HG03139 (cell line): ENCODE data around the gene FGR.

Experiments
- ATAC-seq: cut with Tn5 transposase; IDR thresholded peaks from one replicate; pipeline ENCODE4 v1.9.1; 2021; ENCODE audit not compliant: unreplicated experiment

The FGR gene

GRCh38 chr1:27617420-27617819, 17.6 kb downstream of the FGR start:
- no peak for ATAC-seq

- no peak for ATAC-seq
Observed at GRCh38 chr1:27616441-27616840, 18.5 kb downstream of the FGR start.

- ATAC-seq: no peak
Observed at GRCh38 chr1:27615346-27616192, 19.4 kb downstream of the FGR start.

DNA sequence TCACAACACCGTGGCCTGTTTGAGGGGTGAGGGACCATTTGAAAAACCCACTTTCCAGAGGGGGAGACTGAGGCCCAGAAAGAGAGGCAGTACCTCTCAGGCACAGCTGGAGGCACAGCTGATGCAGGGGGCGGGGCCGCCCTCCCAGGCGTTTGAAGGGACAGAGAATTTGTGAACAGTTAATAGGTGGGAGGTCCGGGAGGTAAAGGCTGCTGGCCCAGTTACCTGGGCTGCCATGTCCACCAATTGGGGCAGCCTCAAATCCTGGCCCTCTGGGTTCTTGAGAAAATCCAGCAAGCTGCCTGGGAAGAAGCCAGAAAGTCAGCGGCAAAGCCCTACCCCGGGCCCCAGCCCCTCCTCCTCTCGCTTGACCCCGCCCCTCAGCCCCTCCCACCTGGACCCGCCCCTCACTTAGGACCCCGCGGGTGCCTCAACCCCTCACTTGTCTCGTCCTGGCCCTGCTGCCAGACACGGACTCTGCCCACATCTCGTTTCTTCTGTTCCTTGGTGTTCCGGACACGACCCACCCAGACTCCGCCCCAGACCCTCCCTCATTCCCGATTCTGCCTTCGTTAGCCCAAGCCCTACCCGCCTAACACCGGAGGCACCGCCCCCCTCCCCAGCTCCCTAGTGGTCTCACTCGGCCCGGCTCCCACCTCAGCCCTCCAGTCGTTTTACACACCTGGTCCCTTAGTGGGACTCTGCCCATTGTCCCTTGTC, 20.2 kb downstream of the FGR start:
- ATAC-seq: no peak

GRCh38 chr1:27614043-27614624, 20.9 kb downstream of the FGR start:
- ATAC-seq: no peak

DNA sequence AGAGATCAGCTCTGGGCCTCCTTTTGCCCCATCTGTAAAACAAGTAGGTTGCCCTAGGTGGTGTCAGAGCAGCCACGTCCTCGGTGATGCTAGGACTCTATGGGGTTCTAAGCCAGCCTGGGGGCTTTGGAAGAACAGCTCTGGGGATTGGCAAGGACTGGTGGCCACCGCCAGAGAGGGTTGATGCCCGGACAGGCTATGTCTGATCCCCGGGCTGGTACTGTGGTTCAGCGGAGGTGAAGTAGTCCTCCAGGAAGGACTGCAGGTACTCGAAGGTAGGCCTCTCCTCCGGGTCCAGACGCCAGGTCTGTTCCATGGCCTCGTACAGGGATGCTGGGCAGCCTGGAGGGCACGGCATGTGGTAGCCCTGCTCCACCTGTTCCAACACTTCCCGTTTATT, 22.3 kb downstream of the FGR start:
- no peak for ATAC-seq

- ATAC-seq: no peak
Observed at GRCh38 chr1:27611450-27611849, 23.5 kb downstream of the FGR start.

DNA sequence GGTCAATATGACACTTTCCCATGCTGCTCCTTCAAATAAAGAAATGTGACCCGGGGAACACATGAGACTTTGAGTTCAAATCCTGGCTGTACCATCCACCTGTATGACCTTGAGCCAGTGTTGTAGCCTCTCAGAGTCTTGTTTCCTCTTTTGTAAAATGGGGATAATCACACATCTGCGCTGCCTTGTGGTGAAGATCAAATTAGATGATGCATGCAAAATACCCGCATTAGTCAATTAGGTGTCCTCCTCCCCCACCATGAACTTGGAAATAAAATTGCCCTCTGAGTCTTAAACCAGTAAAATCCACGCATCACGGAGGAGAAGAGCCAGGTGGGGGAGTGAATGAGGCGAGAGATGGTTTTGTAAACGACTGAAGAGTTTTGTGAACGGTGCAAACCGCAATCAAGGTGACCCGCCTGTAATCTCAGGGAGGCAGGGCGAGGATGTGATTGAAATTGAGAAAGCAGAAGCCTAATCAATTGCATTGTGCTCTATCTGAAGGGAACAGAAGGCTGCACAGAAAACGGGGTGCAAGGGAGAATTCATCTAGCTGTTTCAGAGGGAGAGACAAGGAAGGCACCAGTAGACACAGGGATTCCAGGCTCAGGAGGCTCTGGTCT, 25.3 kb downstream of the FGR start:
- ATAC-seq: no peak

- ATAC-seq: no peak
Observed at GRCh38 chr1:27609210-27609555, 25.8 kb downstream of the FGR start.

GRCh38 chr1:27607239-27607804, 27.7 kb downstream of the FGR start:
- ATAC-seq: no peak

DNA sequence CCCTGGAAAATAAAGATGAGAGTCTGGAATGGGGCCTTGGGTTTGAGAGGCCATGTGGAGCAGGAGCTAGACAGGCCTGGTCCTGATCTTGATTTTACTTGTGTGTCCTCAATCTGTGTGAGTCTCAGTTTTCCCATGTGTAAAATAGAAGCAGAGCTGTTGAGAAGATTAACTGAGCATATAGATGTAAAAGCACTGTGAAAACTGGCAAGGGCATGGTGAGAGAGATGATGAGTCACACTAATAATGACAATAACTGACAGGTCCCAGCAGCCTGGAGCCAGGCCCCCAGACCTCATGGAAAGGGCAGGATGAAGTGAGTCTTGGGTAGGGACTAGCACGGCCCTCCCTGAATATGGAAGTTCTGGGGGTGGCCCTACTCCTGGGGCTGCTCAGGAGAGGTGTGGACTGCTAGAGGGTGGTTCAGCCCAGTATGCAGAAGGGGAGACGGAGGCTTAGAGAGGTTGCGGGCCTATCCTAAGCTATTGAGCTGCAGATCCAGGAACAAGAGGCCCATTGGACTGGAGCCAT, 28.2 kb downstream of the FGR start:
- ATAC-seq: no peak

DNA sequence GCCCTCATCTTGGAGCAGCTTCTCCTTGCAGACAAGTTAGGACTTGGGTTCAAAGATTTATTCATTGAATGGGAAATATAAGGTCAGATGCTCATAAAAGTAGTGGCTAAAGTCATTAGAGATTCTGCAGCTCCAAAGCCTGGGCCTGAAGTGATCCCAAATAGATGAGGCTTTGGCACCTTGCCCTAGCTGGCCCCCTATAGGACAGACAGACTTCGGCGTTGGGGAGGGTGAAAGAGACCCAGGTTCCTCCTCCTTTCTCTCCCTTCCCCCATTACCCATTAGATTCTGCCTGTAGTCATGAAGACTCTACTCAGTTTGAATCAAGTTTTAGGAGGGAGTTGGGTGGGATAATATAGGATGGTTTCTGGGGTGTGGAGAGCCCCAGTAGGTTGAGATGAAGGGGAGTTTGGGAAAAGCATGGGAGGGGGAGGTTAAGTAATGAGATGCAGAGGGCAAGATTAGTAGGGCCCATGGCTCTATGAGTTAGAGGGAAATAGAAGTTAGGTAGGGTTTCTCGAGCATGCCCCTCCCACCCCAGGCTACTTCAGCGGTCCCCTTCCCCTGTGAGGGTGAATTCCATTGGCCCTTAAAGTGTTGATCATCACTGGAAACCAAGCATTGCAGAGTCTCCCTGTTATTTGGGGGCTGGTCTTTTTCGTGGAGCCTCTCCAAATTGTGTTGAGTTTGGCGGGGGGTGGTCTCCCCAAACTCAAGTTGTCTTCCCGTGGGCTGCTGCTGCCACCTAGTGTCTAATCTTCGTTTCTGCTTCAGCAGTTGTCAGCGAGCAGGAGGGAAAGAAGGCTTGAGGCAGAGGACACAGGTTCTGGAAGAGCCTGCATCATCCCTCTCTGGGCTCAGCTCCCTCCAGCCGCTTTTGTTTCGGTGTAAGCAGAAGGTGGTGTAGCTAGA, 28.9 kb downstream of the FGR start:
- no peak for ATAC-seq

GRCh38 chr1:27605300-27605766, 29.7 kb downstream of the FGR start:
- no peak for ATAC-seq

DNA sequence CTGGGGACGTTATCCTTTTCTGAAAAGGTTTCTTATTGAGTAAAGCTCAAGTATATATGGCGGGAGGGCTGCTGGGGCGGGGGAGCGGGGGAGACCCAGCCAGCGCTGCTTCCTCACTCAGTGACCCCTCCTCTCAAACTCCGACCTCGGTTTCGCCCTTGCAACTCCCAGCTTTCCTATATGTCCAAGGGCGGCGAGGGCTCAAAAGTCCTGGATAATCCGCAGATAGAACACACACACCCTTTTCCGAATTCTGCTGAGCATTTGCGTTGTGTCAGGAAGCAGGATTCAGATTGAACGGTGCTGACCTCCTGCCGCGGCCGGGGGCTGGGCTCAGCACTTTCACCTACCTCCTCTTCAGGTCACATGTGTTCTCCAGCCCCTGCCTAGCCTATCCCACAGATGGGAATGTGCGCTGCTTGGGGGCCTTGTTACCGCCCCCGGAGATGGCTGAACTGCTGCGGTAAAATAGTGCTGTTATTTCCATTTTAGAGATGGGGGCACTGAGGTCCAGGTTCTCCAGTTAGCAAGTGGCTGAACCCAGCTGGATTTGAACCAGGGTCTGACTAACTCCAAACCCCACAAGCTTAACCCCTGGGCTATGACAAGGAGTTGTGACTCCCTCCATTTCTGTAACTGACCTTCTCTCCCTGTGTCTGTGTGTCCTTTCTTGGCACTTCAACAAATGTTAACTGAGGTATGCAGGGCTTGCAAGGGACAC, 30.2 kb downstream of the FGR start:
- no peak for ATAC-seq

GRCh38 chr1:27603681-27604578, 31.1 kb downstream of the FGR start, which contains the start of gene AHDC1:
TSS of gene AHDC1 (minus strand) at chr1:27604144. CDS start at chr1:27552115, 52,029 bp downstream.
- ATAC-seq: peak; percentile 43

- ATAC-seq: no peak
Observed at GRCh38 chr1:27603309-27603680, 31.7 kb downstream of the FGR start.

DNA sequence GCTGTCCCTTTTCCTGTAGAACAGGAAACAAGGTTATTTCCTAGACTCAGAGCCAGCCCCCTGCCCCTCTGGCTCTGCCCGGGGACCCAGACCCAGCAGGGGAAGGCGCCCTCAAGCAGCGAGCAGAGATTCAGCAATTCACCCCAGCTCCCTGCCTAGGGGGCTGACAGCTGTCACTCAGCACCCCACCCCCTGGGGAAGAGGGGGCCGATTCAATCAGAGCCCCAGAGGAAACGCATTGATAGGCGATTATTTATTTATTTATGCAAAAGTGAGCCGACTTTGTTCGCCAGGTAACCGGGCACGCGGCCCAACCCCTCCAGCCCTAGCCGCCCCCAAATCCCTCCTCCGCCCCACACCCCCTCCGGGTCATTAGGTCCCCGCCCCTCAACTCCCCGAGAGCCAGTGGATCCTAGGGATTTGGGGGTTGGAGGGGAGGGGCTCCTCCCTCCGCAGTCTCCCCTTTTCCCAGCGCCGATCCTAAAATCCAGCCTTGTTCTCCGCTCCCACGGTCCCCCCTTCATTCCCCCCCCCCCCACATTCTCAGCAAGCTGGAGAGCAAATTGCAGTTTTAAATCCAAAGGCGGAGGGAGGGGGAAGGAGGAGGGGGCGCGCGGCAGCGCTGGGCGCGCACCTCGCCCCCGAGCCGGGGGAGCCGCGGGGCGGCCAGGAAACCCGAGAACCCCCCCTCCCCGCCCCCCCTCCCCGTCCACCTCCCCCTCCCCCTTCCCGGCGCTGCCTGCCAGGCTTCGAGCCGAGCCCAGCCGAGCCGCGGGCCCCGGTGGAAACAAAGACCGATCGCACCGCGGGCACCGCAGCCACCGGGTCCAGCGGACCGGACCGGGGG, 32.3 kb downstream of the FGR start:
- ATAC-seq: no peak
